HepG2 (cell line): Measurements from ENCODE around the gene FAAP100. TPM values are rescaled to one million over a fixed set of nuclear protein-coding genes. Genes with fewer than 3 reads are reported as not detected.

ENCODE experiments used
- ARHGAP35 ChIP-seq: sonication (generic); formaldehyde crosslinking; IDR thresholded peaks from 2 replicates; pipeline ENCODE4 v1.9.0; 2022; ENCODE audit warnings: mild to moderate bottlenecking, inconsistent platforms, moderate library complexity, missing genetic modification reagents, borderline replicate concordance
- EEA1 ChIP-seq: sonication (generic); formaldehyde crosslinking; IDR thresholded peaks from 2 replicates; pipeline ENCODE4 v1.5.1; 2020; ENCODE audit warnings: mild to moderate bottlenecking, missing genetic modification reagents, borderline replicate concordance
- FOXA1 ChIP-seq, 2 experiments: fragments of 450-650 bp in 1 of 2; sonication (generic) in 1 of 2; formaldehyde crosslinking in 1 of 2; IDR thresholded peaks; 2 replicates each; pipeline versions ENCODE4 v1.4.0 to v1.6.1; 2016 to 2020; ENCODE audit warnings: missing genetic modification reagents in 1 of 2
- GATAD2A ChIP-seq: IDR thresholded peaks from 2 replicates; pipeline ENCODE4 v1.6.1; 2016
- HNRNPLL ChIP-seq: fragments of 200-400 bp; formaldehyde crosslinking; IDR thresholded peaks from 2 replicates; pipeline ENCODE4 v1.6.1; 2017; ENCODE audit warnings: mild to moderate bottlenecking, low read depth, low read length; ENCODE audit not compliant: poor library complexity, severe bottlenecking
- ISL2 ChIP-seq: sonication (generic); formaldehyde crosslinking; IDR thresholded peaks from 2 replicates; pipeline ENCODE4 v1.5.0; 2020; ENCODE audit warnings: missing genetic modification reagents
- LCORL ChIP-seq, 2 experiments: fragments of 450-650 bp in 1 of 2; sonication (generic) in 1 of 2; formaldehyde crosslinking in 1 of 2; IDR thresholded peaks; 2 replicates each; pipeline versions ENCODE4 v1.5.0 to v1.6.1; 2017 to 2020; ENCODE audit warnings: antibody characterized with exemption in 1 of 2, missing genetic modification reagents in 1 of 2
- MTA1 ChIP-seq: sonication (generic); formaldehyde crosslinking; IDR thresholded peaks from 2 replicates; pipeline ENCODE4 v1.4.0; 2020; ENCODE audit warnings: missing genetic modification reagents, mild to moderate bottlenecking, borderline replicate concordance
- PAWR ChIP-seq: sonication (generic); formaldehyde crosslinking; IDR thresholded peaks from 2 replicates; pipeline ENCODE4 v1.4.0; 2020; ENCODE audit warnings: missing genetic modification reagents, mild to moderate bottlenecking, borderline replicate concordance
- SMARCC2 ChIP-seq: fragments of 450-650 bp; IDR thresholded peaks from 2 replicates; pipeline ENCODE4 v1.6.1; 2017; ENCODE audit warnings: antibody characterized with exemption, mild to moderate bottlenecking
- SOX13 ChIP-seq, 3 experiments: fragments of 450-650 bp in 1 of 3; sonication (generic) in 1 of 3; formaldehyde crosslinking in 1 of 3; IDR thresholded peaks in 2 of 3; conservative IDR thresholded peaks in 1 of 3; 2 replicates each; pipeline versions ENCODE4 v1.5.0 to v1.6.1; 2016 to 2020; ENCODE audit warnings: antibody characterized with exemption in 1 of 3, mild to moderate bottlenecking in 1 of 3, missing compliant biosample characterization in 1 of 3, missing genetic modification reagents in 1 of 3, moderate library complexity in 1 of 3
- SRSF1 ChIP-seq: fragments of 200-400 bp; formaldehyde crosslinking; optimal IDR thresholded peaks from 2 replicates; pipeline ENCODE3; 2017; ENCODE audit warnings: mild to moderate bottlenecking, low read depth, low read length, moderate library complexity
- SRSF4 ChIP-seq: fragments of 200-400 bp; formaldehyde crosslinking; IDR thresholded peaks from one replicate; pipeline ENCODE4 v1.6.1; 2018; ENCODE audit warnings: mild to moderate bottlenecking, low read depth, low read length, moderate library complexity; ENCODE audit not compliant: poor library complexity, severe bottlenecking
- TAF1 ChIP-seq: sonication (generic); formaldehyde crosslinking; IDR thresholded peaks from 2 replicates; pipeline ENCODE4 v1.4.0; 2020; ENCODE audit warnings: missing genetic modification reagents
- THAP11 ChIP-seq: IDR thresholded peaks from 2 replicates; pipeline ENCODE4 v1.6.1; 2016; ENCODE audit warnings: missing biosample characterization, missing genetic modification reagents
- YEATS4 ChIP-seq: sonication (generic); formaldehyde crosslinking; IDR thresholded peaks from 2 replicates; pipeline ENCODE4 v1.4.0; 2020; ENCODE audit warnings: missing genetic modification reagents, borderline replicate concordance
- ZBTB2 ChIP-seq: sonication (generic); formaldehyde crosslinking; IDR thresholded peaks from 2 replicates; pipeline ENCODE4 v1.8.0; 2022; ENCODE audit warnings: low read depth, missing genetic modification reagents
- ZNF234 ChIP-seq: sonication (generic); formaldehyde crosslinking; conservative IDR thresholded peaks from 2 replicates; pipeline ENCODE4 v1.5.1; 2020; ENCODE audit warnings: mild to moderate bottlenecking, missing genetic modification reagents
- ZNF430 ChIP-seq: sonication (generic); formaldehyde crosslinking; IDR thresholded peaks from 2 replicates; pipeline ENCODE4 v1.9.0; 2021; ENCODE audit warnings: mild to moderate bottlenecking, missing genetic modification reagents
- ZNF512B ChIP-seq: sonication (generic); formaldehyde crosslinking; IDR thresholded peaks from 2 replicates; pipeline ENCODE4 v1.5.1; 2020; ENCODE audit warnings: missing genetic modification reagents, mild to moderate bottlenecking, borderline replicate concordance
- ZNF770 ChIP-seq: sonication (generic); formaldehyde crosslinking; IDR thresholded peaks from 2 replicates; pipeline ENCODE4 v1.5.0; 2020; ENCODE audit warnings: mild to moderate bottlenecking, missing genetic modification reagents
- ZNF777 ChIP-seq: sonication (generic); formaldehyde crosslinking; IDR thresholded peaks from 2 replicates; pipeline ENCODE4 v1.4.0; 2020; ENCODE audit warnings: missing genetic modification reagents
- polyA plus RNA-seq, 8 experiments: library from polyadenylated mRNA; depleted of rRNA in 3 of 8; stranded (reverse) in 7 of 8; unstranded in 1 of 8; fragments of >200 nt; fragmentation: Illumina TruSeq in 4 of 8; extraction: Trizol in 4 of 8; gene quantifications; 2 replicates each; pipeline versions ENCODE4 v1.2.1 to v1.2.3, GENCODE V29; 2011 to 2016; ENCODE audit warnings: low read depth in 4 of 8, missing spikeins in 1 of 8, mixed read lengths in 1 of 8; ENCODE audit not compliant: insufficient read depth in 1 of 8
- total RNA-seq, 5 experiments: library from RNA; depleted of rRNA; stranded (reverse); fragments of >200 nt; fragmentation: Illumina TruSeq; extraction: Trizol; gene quantifications; 2 replicates each; pipeline ENCODE4 v1.2.3, GENCODE V29; 2016; ENCODE audit warnings: low read depth in 1 of 5

The FAAP100 gene
- total and polyA plus RNA-seq, 2 of the 13 experiments (the other 11 are each of a cell fraction or from before 2014, with no cell fraction given), result 7.6 to 20.8 TPM

- TF ChIP-seq SMARCC2 (no peak), YEATS4 (CRISPR knock-in tag) (0 out of 2 replicates have a peak, but pooled peaks have one; percentile 0), SOX13 (IDR thresholded peaks at IDR 0.05) (no peak), SOX13 (CRISPR knock-in tag; conservative IDR thresholded peaks at IDR 0.05 in 1 of 2, IDR thresholded peaks at IDR 0.05 in 1 of 2) (no peak), ISL2 (CRISPR knock-in tag) (0 out of 2 replicates have a peak, but pooled peaks have one; percentile 9), THAP11 (CRISPR knock-in tag) (peak; percentile 0; the same call in 1 of the 2 replicates), ZNF512B (peak; percentile 48; the same call in 1 of the 2 replicates), ZBTB2 (CRISPR knock-in tag) (peak; percentile 63), PAWR (CRISPR knock-in tag) (0 out of 2 replicates have a peak, but pooled peaks have one; percentile 32), MTA1 (CRISPR knock-in tag) (0 out of 2 replicates have a peak, but pooled peaks have one; percentile 5), HNRNPLL (peak; percentile 26), SRSF4 (no peak), EEA1 (CRISPR knock-in tag) (peak; percentile 81; the same call in 1 of the 2 replicates), ZNF770 (peak; percentile 25; the same call in 1 of the 2 replicates), FOXA1 (IDR thresholded peaks at IDR 0.05) (no peak), FOXA1 (CRISPR knock-in tag; IDR thresholded peaks at IDR 0.05) (no peak), SRSF1 (no peak), ZNF234 (CRISPR knock-in tag) (no peak), ARHGAP35 (0 out of 2 replicates have a peak, but pooled peaks have one; percentile 50), ZNF777 (peak; percentile 22; the same call in 1 of the 2 replicates), ZNF430 (CRISPR knock-in tag) (peak; percentile 66; the same call in 1 of the 2 replicates), LCORL (IDR thresholded peaks at IDR 0.05) (no peak), LCORL (CRISPR knock-in tag; IDR thresholded peaks at IDR 0.05) (peak; percentile 55), TAF1 (CRISPR knock-in tag) (no peak), GATAD2A (CRISPR knock-in tag) (peak; percentile 3; the same call in 1 of the 2 replicates)
Measured at GRCh38 chr17:81511804-81512561, 40.2 kb downstream of the FAAP100 start (continued).
